ENCODE data around the gene GREM2. TPM values are rescaled to one million over a fixed set of nuclear protein-coding genes. Genes with fewer than 3 reads are reported as not detected.

GREM2 gene
- total RNA-seq, 1 experiment from 2014 or later, result not detected

GRCh38 chr1:240515505-240515904 is 96.5 kb downstream of the GREM2 start:
- Histone ChIP-seq H2AFZ (ENCODE audit: low read length) (no peak overlapping the region), H3K27me3 (ENCODE audit: low read length) (no peaks in the 10 kb centered on the region), H3K4me2 (ENCODE audit: low read depth, low read length, poor library complexity, severe bottlenecking) (no peak overlapping the region), H3K4me1 (ENCODE audit: low read length) (no peaks in the 10 kb centered on the region), H4K20me1 (ENCODE audit: insufficient read depth, low read depth, low read length) (no peaks in the 10 kb centered on the region), H3K27ac (ENCODE audit: low read length) (no peak overlapping the region), H3K36me3 (ENCODE audit: insufficient read depth, low read length) (no peaks in the 10 kb centered on the region), H3K9ac (ENCODE audit: low read length) (no peak overlapping the region), H3K9me2 (replicated peaks; ENCODE audit: insufficient read depth, low read length) (no peaks in the 10 kb centered on the region), H3K9me3 (ENCODE audit: low read length) (no peaks in the 10 kb centered on the region), H3K79me2 (ENCODE audit: low read length) (no peaks in the 10 kb centered on the region), H3K4me3 (ENCODE audit: low read length) (no peak overlapping the region)
- DNase-seq, result no peak

GRCh38 chr1:240511789-240512188 is 100.2 kb downstream of the GREM2 start:
- Histone ChIP-seq H3K79me2 (ENCODE audit: low read length) (no peaks in the 10 kb centered on the region), H4K20me1 (ENCODE audit: insufficient read depth, low read depth, low read length) (no peaks in the 10 kb centered on the region)

GRCh38 chr1:240508950-240509349 is 103.0 kb downstream of the GREM2 start:
- no peak for DNase-seq
- Histone ChIP-seq H2AFZ (ENCODE audit: low read length) (no peak overlapping the region), H3K4me2 (ENCODE audit: low read depth, low read length, poor library complexity, severe bottlenecking) (no peak overlapping the region), H3K27me3 (ENCODE audit: low read length) (no peaks in the 10 kb centered on the region), H3K36me3 (ENCODE audit: insufficient read depth, low read length) (no peaks in the 10 kb centered on the region), H4K20me1 (ENCODE audit: insufficient read depth, low read depth, low read length) (no peaks in the 10 kb centered on the region), H3K9ac (ENCODE audit: low read length) (no peak overlapping the region), H3K9me3 (ENCODE audit: low read length) (0 out of 2 replicates have a peak, but pooled peaks cover 3% of the 10 kb centered on the region), H3K9me2 (replicated peaks; ENCODE audit: insufficient read depth, low read length) (no peaks in the 10 kb centered on the region), H3K79me2 (ENCODE audit: low read length) (no peaks in the 10 kb centered on the region), H3K4me3 (ENCODE audit: low read length) (no peak overlapping the region), H3K27ac (ENCODE audit: low read length) (no peak overlapping the region), H3K4me1 (ENCODE audit: low read length) (no peaks in the 10 kb centered on the region)

More at GRCh38 chr1:240511789-240512188, 100.2 kb downstream of the GREM2 start:
- H3K36me3 ChIP-seq (ENCODE audit: insufficient read depth, low read length), result no peaks in the 10 kb centered on the region
- no peaks in the 10 kb centered on the region for H3K27me3 ChIP-seq (ENCODE audit: low read length)
- no peak overlapping the region for H3K4me3 ChIP-seq (ENCODE audit: low read length)
- no peak overlapping the region for H3K27ac ChIP-seq (ENCODE audit: low read length)
- H3K9me3 ChIP-seq (ENCODE audit: low read length), result no peaks in the 10 kb centered on the region
- H3K9ac ChIP-seq (ENCODE audit: low read length), result no peak overlapping the region
- no peak for DNase-seq
- H3K4me1 ChIP-seq (ENCODE audit: low read length), result no peaks in the 10 kb centered on the region
- H2AFZ ChIP-seq (ENCODE audit: low read length), result no peak overlapping the region
- H3K9me2 ChIP-seq (replicated peaks; ENCODE audit: insufficient read depth, low read length), result no peaks in the 10 kb centered on the region
- H3K4me2 ChIP-seq (ENCODE audit: low read depth, low read length, poor library complexity, severe bottlenecking), result no peak overlapping the region

GRCh38 chr1:240508201-240508600 is 103.8 kb downstream of the GREM2 start:
- Histone ChIP-seq H3K9ac (ENCODE audit: low read length) (no peak overlapping the region), H3K9me2 (replicated peaks; ENCODE audit: insufficient read depth, low read length) (no peaks in the 10 kb centered on the region), H3K9me3 (ENCODE audit: low read length) (0 out of 2 replicates have a peak, but pooled peaks cover 3% of the 10 kb centered on the region), H3K79me2 (ENCODE audit: low read length) (no peaks in the 10 kb centered on the region), H3K27ac (ENCODE audit: low read length) (no peak overlapping the region), H3K4me1 (ENCODE audit: low read length) (no peaks in the 10 kb centered on the region), H3K27me3 (ENCODE audit: low read length) (no peaks in the 10 kb centered on the region), H3K4me3 (ENCODE audit: low read length) (no peak overlapping the region), H3K4me2 (ENCODE audit: low read depth, low read length, poor library complexity, severe bottlenecking) (no peak overlapping the region), H3K36me3 (ENCODE audit: insufficient read depth, low read length) (no peaks in the 10 kb centered on the region), H4K20me1 (ENCODE audit: insufficient read depth, low read depth, low read length) (no peaks in the 10 kb centered on the region), H2AFZ (ENCODE audit: low read length) (no peak overlapping the region)
- DNase-seq, result no peak

- no peaks in the 10 kb centered on the region for H3K79me2 ChIP-seq (ENCODE audit: low read length)
- H3K4me2 ChIP-seq (ENCODE audit: low read depth, low read length, poor library complexity, severe bottlenecking), result no peak overlapping the region
- no peaks in the 10 kb centered on the region for H3K27me3 ChIP-seq (ENCODE audit: low read length)
- no peak overlapping the region for H3K27ac ChIP-seq (ENCODE audit: low read length)
- no peaks in the 10 kb centered on the region for H3K36me3 ChIP-seq (ENCODE audit: insufficient read depth, low read length)
- H3K4me3 ChIP-seq (ENCODE audit: low read length), result no peak overlapping the region
- no peaks in the 10 kb centered on the region for H4K20me1 ChIP-seq (ENCODE audit: insufficient read depth, low read depth, low read length)
- no peaks in the 10 kb centered on the region for H3K4me1 ChIP-seq (ENCODE audit: low read length)
- no peaks in the 10 kb centered on the region for H3K9me2 ChIP-seq (replicated peaks; ENCODE audit: insufficient read depth, low read length)
- no peak overlapping the region for H3K9ac ChIP-seq (ENCODE audit: low read length)
- no peak overlapping the region for H2AFZ ChIP-seq (ENCODE audit: low read length)
- no peak for DNase-seq
- 0 out of 2 replicates have a peak, but pooled peaks cover 3% of the 10 kb centered on the region for H3K9me3 ChIP-seq (ENCODE audit: low read length)
Measured at GRCh38 chr1:240506176-240506575, 105.8 kb downstream of the GREM2 start.

- H4K20me1 ChIP-seq (ENCODE audit: insufficient read depth, low read depth, low read length), result no peaks in the 10 kb centered on the region
- no peak overlapping the region for H3K4me3 ChIP-seq (ENCODE audit: low read length)
- H3K27ac ChIP-seq (ENCODE audit: low read length), result no peak overlapping the region
- no peak overlapping the region for H3K9ac ChIP-seq (ENCODE audit: low read length)
- no peaks in the 10 kb centered on the region for H3K36me3 ChIP-seq (ENCODE audit: insufficient read depth, low read length)
- no peaks in the 10 kb centered on the region for H3K79me2 ChIP-seq (ENCODE audit: low read length)
- H2AFZ ChIP-seq (ENCODE audit: low read length), result no peak overlapping the region
- H3K9me3 ChIP-seq (ENCODE audit: low read length), result 0 out of 2 replicates have a peak, but pooled peaks cover 3% of the 10 kb centered on the region
- H3K4me2 ChIP-seq (ENCODE audit: low read depth, low read length, poor library complexity, severe bottlenecking), result no peak overlapping the region
- no peak for DNase-seq
- H3K9me2 ChIP-seq (replicated peaks; ENCODE audit: insufficient read depth, low read length), result no peaks in the 10 kb centered on the region
- H3K4me1 ChIP-seq (ENCODE audit: low read length), result no peaks in the 10 kb centered on the region
- no peaks in the 10 kb centered on the region for H3K27me3 ChIP-seq (ENCODE audit: low read length)
Measured at GRCh38 chr1:240503558-240503957, 108.4 kb downstream of the GREM2 start.

GRCh38 chr1:240503036-240503435 is 108.9 kb downstream of the GREM2 start:
- Histone ChIP-seq H3K4me2 (ENCODE audit: low read depth, low read length, poor library complexity, severe bottlenecking) (no peak overlapping the region), H3K79me2 (ENCODE audit: low read length) (no peaks in the 10 kb centered on the region), H3K9ac (ENCODE audit: low read length) (no peak overlapping the region), H4K20me1 (ENCODE audit: insufficient read depth, low read depth, low read length) (no peaks in the 10 kb centered on the region), H3K4me1 (ENCODE audit: low read length) (no peaks in the 10 kb centered on the region), H3K4me3 (ENCODE audit: low read length) (no peak overlapping the region), H3K9me2 (replicated peaks; ENCODE audit: insufficient read depth, low read length) (no peaks in the 10 kb centered on the region), H2AFZ (ENCODE audit: low read length) (no peak overlapping the region), H3K27me3 (ENCODE audit: low read length) (no peaks in the 10 kb centered on the region), H3K27ac (ENCODE audit: low read length) (no peak overlapping the region), H3K36me3 (ENCODE audit: insufficient read depth, low read length) (no peaks in the 10 kb centered on the region), H3K9me3 (ENCODE audit: low read length) (0 out of 2 replicates have a peak, but pooled peaks cover 3% of the 10 kb centered on the region)
- DNase-seq, result no peak

GRCh38 chr1:240501115-240501514 is 110.8 kb downstream of the GREM2 start:
- no peak overlapping the region for H2AFZ ChIP-seq (ENCODE audit: low read length)

GRCh38 chr1:240500647-240501046 is 111.3 kb downstream of the GREM2 start:
- H3K4me2 ChIP-seq (ENCODE audit: low read depth, low read length, poor library complexity, severe bottlenecking), result no peak overlapping the region
- no peaks in the 10 kb centered on the region for H3K9me2 ChIP-seq (replicated peaks; ENCODE audit: insufficient read depth, low read length)
- no peaks in the 10 kb centered on the region for H3K4me1 ChIP-seq (ENCODE audit: low read length)
- no peak overlapping the region for H3K9ac ChIP-seq (ENCODE audit: low read length)
- H3K4me3 ChIP-seq (ENCODE audit: low read length), result no peak overlapping the region
- H3K79me2 ChIP-seq (ENCODE audit: low read length), result no peaks in the 10 kb centered on the region
- no peak overlapping the region for H2AFZ ChIP-seq (ENCODE audit: low read length)
- no peak overlapping the region for H3K27ac ChIP-seq (ENCODE audit: low read length)
- DNase-seq, result no peak
- H3K36me3 ChIP-seq (ENCODE audit: insufficient read depth, low read length), result no peaks in the 10 kb centered on the region
- 0 out of 2 replicates have a peak, but pooled peaks cover 3% of the 10 kb centered on the region for H3K9me3 ChIP-seq (ENCODE audit: low read length)
- H4K20me1 ChIP-seq (ENCODE audit: insufficient read depth, low read depth, low read length), result no peaks in the 10 kb centered on the region
- no peaks in the 10 kb centered on the region for H3K27me3 ChIP-seq (ENCODE audit: low read length)

More at GRCh38 chr1:240501115-240501514, 110.8 kb downstream of the GREM2 start:
- Histone ChIP-seq H3K27ac (ENCODE audit: low read length) (no peak overlapping the region), H3K36me3 (ENCODE audit: insufficient read depth, low read length) (no peaks in the 10 kb centered on the region), H3K79me2 (ENCODE audit: low read length) (no peaks in the 10 kb centered on the region), H3K4me3 (ENCODE audit: low read length) (no peak overlapping the region), H3K9ac (ENCODE audit: low read length) (no peak overlapping the region), H3K9me3 (ENCODE audit: low read length) (0 out of 2 replicates have a peak, but pooled peaks cover 3% of the 10 kb centered on the region), H4K20me1 (ENCODE audit: insufficient read depth, low read depth, low read length) (no peaks in the 10 kb centered on the region), H3K9me2 (replicated peaks; ENCODE audit: insufficient read depth, low read length) (no peaks in the 10 kb centered on the region), H3K4me2 (ENCODE audit: low read depth, low read length, poor library complexity, severe bottlenecking) (no peak overlapping the region), H3K4me1 (ENCODE audit: low read length) (no peaks in the 10 kb centered on the region), H3K27me3 (ENCODE audit: low read length) (no peaks in the 10 kb centered on the region)
- DNase-seq, result no peak
